Thoracic aorta (tissue), 2 donors: ENCODE data around the gene TNRC6B. TPM values are rescaled to one million over a fixed set of nuclear protein-coding genes. Genes with fewer than 3 reads are reported as not detected.

Experiments used
- ATAC-seq: fragments of 150-250 bp; one replicate; pipeline ENCODE4 v1.8.0; 2017; ENCODE audit warnings: low read depth; ENCODE audit not compliant: insufficient number of reproducible peaks, low FRiP score
- DNase-seq: peaks from one replicate; pipeline ENCODE4 v3.0.0-alpha.2; 2020; ENCODE audit warnings: low spot score
- H3K27ac ChIP-seq, 2 donors: fragments of 200-600 bp; sonication (generic); 1 replicate in 1 of 2; 2 replicates in 1 of 2; pipeline ENCODE4 v1.5.1; 2016; ENCODE audit warnings: mild to moderate bottlenecking in 2 of 2, moderate library complexity in 2 of 2
- H3K27me3 ChIP-seq: fragments of 200-600 bp; sonication (generic); replicated peaks from 2 replicates; pipeline ENCODE4 v1.6.0; 2016; ENCODE audit warnings: mild to moderate bottlenecking; ENCODE audit not compliant: insufficient read depth
- H3K36me3 ChIP-seq: fragments of 200-600 bp; sonication (generic); one replicate; pipeline ENCODE4 v1.5.1; 2016
- H3K4me1 ChIP-seq, 2 donors: fragments of 200-600 bp; sonication (generic); 1 replicate in 1 of 2; 2 replicates in 1 of 2; pipeline versions ENCODE4 v1.5.1 to v1.6.0; 2016; ENCODE audit warnings: low read depth in 2 of 2, mild to moderate bottlenecking in 1 of 2; ENCODE audit not compliant: control insufficient read depth in 1 of 2
- H3K4me3 ChIP-seq: fragments of 200-600 bp; sonication (generic); 2 replicates; pipeline ENCODE4 v1.5.1; 2016; ENCODE audit warnings: mild to moderate bottlenecking
- H3K9me3 ChIP-seq: fragments of 200-600 bp; sonication (generic); 2 replicates; pipeline ENCODE4 v1.5.1; 2016
- CTCF ChIP-seq: fragments of 200-600 bp; sonication (generic); IDR thresholded peaks from one replicate; pipeline ENCODE4 v1.5.1; 2019; ENCODE audit warnings: antibody characterized with exemption
- total RNA-seq, 2 donors: library from RNA; depleted of rRNA; stranded (reverse); fragments of >200 nt; gene quantifications; one replicate each; pipeline versions ENCODE4 v1.1.0 to v1.2.3, GENCODE V29; 2016

Gene TNRC6B
- total RNA-seq, 2 donors from 2014 or later = 58.5 to 98.0 TPM

- H3K9me3 ChIP-seq = no peaks in the 10 kb centered on the region
- DNase-seq = no peak
- H3K4me1 ChIP-seq = no peaks in the 10 kb centered on the region
- H3K36me3 ChIP-seq = peaks cover 38% of the 10 kb centered on the region
- H3K27me3 ChIP-seq = no peaks in the 10 kb centered on the region
- ATAC-seq = no peak
- H3K27ac ChIP-seq = no peak overlapping the region
- no peak for TF ChIP-seq CTCF
- no peak overlapping the region for H3K4me3 ChIP-seq
These were observed 147.6 kb downstream of the TNRC6B start for GRCh38 chr22:40325315-40325714.

GRCh38 chr22:40326905-40327735 is 149.4 kb downstream of the TNRC6B start:
- Histone ChIP-seq H3K4me3 (no peak overlapping the region), H3K27ac (no peak overlapping the region), H3K9me3 (no peaks in the 10 kb centered on the region), H3K36me3 (peaks cover 24% of the 10 kb centered on the region), H3K4me1 (no peaks in the 10 kb centered on the region), H3K27me3 (no peaks in the 10 kb centered on the region)
- ATAC-seq (no peak), DNase-seq (no peak)
- TF ChIP-seq CTCF = no peak

- H3K4me3 ChIP-seq = no peak overlapping the region
- DNase-seq = no peak
- H3K36me3 ChIP-seq = peaks cover 8% of the 10 kb centered on the region
- ATAC-seq = no peak
- no peaks in the 10 kb centered on the region for H3K4me1 ChIP-seq
- no peak for TF ChIP-seq CTCF
- H3K27me3 ChIP-seq = no peaks in the 10 kb centered on the region
- H3K9me3 ChIP-seq = no peaks in the 10 kb centered on the region
- H3K27ac ChIP-seq = no peak overlapping the region
These were observed 151.1 kb downstream of the TNRC6B start for GRCh38 chr22:40328546-40329456.

GRCh38 chr22:40329466-40329865 is 151.7 kb downstream of the TNRC6B start:
- H3K27me3 ChIP-seq = no peaks in the 10 kb centered on the region
- DNase-seq = no peak
- no peak for ATAC-seq
- H3K4me3 ChIP-seq = no peak overlapping the region
- no peaks in the 10 kb centered on the region for H3K4me1 ChIP-seq
- H3K36me3 ChIP-seq = peaks cover 11% of the 10 kb centered on the region
- no peak overlapping the region for H3K27ac ChIP-seq
- H3K9me3 ChIP-seq = no peaks in the 10 kb centered on the region
- TF ChIP-seq CTCF = no peak

GRCh38 chr22:40330086-40330485 is 152.4 kb downstream of the TNRC6B start:
- Histone ChIP-seq H3K36me3 (peaks cover 11% of the 10 kb centered on the region), H3K9me3 (no peaks in the 10 kb centered on the region), H3K27ac (no peak overlapping the region), H3K27me3 (no peaks in the 10 kb centered on the region), H3K4me1 (no peaks in the 10 kb centered on the region), H3K4me3 (no peak overlapping the region)
- TF ChIP-seq CTCF = no peak
- no peak for DNase-seq
- no peak for ATAC-seq
